ENCODE data around the gene CNOT1.

GRCh38 chr16:58588406-58588805, 41.2 kb downstream of the CNOT1 start:
- no peak for TF ChIP-seq CTCF (IDR thresholded peaks at IDR 0.05; ENCODE audit: insufficient read depth, low read length)
- no peak for TF ChIP-seq POLR2AphosphoS5 (IDR thresholded peaks at IDR 0.05; ENCODE audit: low read depth)
- no peak for TF ChIP-seq REST (IDR thresholded peaks at IDR 0.05; ENCODE audit: insufficient replicate concordance, low read depth)
